Hippocampal formation (tissue), 2 donors: Measurements from ENCODE around the gene AP2B1.
"Not testable (repeated sequence)": the region's sequence is repeated elsewhere in the genome, so short reads cannot be mapped to it uniquely, and the experiment has no call there.

ENCODE experiments used
- DNase-seq, 2 donors: peaks; one replicate each; lab custom pipeline; 2025; lab: John Stamatoyannopoulos, UW

Gene AP2B1

GRCh38 chr17:35698800-35699199 is 111.7 kb downstream of the AP2B1 start:
- no peak for DNase-seq

- DNase-seq = no peak
These were observed 113.0 kb downstream of the AP2B1 start for GRCh38 chr17:35700150-35700549.

DNA sequence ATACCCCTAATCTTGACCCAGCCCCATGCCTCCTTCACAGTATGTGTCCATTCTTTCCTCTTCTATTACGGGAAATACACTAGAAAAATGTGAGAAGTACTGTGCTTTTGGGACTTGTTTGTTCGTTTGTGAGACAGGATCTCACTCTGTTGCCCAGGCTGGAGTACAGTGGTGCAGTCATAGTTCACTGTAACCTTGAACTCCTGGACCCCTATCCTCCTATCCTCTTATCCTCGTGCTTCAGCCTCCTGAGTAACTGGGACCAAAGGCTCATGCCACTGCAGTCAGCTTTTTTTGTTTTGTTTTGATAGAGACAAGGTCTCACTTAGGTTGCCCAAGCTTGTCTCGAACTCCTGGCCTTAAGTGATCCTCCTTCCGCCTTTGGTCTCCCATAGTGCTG is 114.4 kb downstream of the AP2B1 start:
- no peak for DNase-seq

GRCh38 chr17:35703308-35703707 is 116.2 kb downstream of the AP2B1 start:
- DNase-seq = not testable (repeated sequence)

DNA sequence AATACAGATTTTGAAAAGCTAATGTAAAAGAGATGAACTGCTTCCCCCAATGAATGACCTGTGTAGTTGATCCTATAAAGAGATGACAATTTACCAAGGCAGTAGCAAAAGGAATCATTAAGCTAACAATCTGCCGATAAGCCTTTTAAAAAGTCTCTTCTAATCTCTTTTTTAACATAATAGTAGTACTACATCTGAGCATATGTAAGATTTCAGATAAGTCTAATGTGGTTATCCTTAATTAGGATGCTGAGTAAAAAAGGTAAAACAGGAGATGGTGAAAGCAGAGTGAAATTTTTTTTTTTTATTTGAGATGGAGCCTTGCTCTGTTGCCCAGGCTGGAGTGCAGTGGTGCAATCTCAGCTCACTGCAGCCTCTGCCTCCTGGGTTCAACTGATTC is 118.1 kb downstream of the AP2B1 start:
- no peak for DNase-seq

DNA sequence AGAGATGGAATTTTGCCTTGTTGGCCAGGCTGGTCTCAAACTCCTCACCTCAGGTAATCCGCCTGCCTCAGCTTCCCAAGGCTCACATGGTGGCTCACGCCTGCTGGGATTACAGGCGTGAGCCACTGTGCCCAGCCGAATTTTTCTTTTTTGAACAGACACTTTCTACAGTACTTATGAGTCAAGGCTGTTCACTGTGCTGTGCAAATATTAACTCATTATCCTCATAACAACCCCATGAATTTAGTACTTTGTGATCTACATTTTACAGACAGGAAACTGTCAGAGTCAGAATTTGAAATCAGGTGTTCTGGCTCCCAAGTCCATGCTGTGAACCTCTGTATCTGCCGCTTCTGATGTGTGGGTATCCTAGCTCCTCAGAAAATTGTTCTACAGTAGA is 118.6 kb downstream of the AP2B1 start:
- no peak for DNase-seq

DNA sequence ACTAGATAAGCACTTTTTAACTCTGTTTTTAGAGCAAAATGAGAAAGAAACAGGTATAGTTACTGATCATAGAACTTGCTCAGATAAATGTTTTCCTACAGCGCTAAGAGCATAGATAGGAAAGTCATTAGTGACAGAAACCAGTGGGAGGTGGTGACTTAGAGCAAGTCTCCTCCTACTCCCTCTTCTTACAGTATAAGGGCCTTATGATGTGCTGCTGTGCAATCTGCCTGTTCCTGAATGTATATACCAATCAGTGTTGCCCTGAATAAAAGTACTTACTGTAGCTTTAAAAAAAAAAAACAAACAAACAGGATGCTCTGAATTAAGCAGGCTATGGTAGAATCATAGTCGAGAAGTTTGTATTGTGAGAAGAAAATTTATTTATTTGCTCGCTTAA is 121.0 kb downstream of the AP2B1 start:
- no peak for DNase-seq

DNA sequence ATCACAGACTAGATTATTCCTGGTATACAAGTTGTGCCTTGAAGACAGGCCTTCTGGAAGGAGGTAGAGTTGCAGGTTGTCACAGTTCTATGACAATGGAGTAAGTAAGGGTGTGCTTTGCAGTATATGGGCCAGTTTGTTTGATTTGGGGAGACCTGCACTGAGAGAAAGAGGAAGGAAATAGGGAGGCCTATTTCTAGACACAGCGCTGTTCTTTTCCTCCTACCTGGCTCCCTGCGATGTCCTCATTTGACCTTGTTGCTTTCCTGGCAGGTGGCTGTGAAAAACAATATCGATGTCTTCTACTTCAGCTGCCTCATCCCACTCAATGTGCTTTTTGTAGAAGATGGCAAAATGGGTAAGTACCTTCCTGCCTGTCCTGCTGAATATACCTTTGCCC is 121.8 kb downstream of the AP2B1 start:
- no peak for DNase-seq

DNA sequence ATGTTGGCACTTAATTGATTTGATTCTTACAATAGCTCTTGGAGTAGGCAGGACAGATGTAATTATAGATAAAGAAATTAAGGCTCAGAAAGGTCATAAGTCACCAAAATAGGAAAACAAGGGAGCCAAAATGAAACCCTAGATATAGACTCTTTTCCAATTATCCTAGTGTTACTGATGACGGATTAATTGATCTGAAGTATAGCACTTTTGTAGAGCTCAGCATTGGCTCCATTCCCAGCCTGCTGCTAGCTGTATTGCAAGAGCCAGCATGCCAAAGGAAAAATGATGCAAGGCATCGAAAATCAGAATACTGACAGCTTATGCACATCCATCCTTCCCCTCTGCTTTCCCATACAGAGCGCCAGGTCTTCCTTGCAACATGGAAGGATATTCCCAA is 122.8 kb downstream of the AP2B1 start:
- no peak for DNase-seq

DNA sequence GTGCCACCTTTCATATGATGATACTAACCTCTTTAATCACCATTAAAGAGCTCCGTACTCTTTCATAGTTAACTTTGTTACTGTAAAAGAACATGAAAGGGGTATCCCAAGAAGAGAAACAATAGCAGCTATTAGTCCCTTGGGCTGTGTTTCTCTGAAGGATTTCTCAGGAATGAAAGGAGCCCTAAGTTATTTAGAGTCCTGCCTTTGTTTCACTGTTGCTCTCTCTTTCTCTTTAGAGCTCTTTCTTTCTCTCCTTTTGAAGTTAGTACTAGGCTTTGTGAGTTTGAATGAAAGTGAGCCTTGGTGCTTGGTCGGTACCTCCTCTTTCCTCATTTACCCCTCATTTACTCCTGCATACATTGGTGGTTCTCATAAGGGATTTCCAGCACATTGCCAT is 123.8 kb downstream of the AP2B1 start:
- no peak for DNase-seq

- no peak for DNase-seq
These were observed 126.1 kb downstream of the AP2B1 start for GRCh38 chr17:35713069-35713728.

- DNase-seq = no peak
These were observed 127.9 kb downstream of the AP2B1 start for GRCh38 chr17:35714988-35715387.

- DNase-seq = no peak
These were observed 128.3 kb downstream of the AP2B1 start for GRCh38 chr17:35715416-35715815.

- no peak for DNase-seq
These were observed 129.1 kb downstream of the AP2B1 start for GRCh38 chr17:35716173-35716572.

DNA sequence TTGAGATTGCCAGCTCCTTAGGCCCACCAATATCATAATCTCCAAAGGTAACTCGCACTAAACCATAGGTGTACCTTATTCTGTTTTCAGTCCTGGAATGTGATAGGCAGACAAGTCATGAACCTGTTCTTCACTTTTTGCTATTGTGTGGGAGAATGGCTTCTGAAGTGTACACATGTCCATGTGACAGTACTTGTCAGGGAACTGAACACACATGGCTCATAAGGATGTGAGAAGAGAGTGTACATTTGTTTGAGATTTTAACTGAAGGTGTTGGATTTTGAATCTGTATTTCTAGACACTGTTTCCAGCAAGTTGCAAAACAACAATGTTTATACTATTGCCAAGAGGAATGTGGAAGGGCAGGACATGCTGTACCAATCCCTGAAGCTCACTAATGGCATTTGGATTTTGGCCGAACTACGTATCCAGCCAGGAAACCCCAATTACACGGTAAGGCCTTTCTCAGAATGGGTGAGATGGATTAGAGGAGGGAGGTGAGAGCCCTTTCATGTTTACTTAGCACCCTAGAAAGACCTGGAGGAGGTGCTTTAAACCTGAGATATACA is 129.9 kb downstream of the AP2B1 start:
- DNase-seq = no peak

GRCh38 chr17:35717475-35717874 is 130.4 kb downstream of the AP2B1 start:
- no peak for DNase-seq

GRCh38 chr17:35723735-35724134 is 136.6 kb downstream of the AP2B1 start:
- no peak for DNase-seq

DNA sequence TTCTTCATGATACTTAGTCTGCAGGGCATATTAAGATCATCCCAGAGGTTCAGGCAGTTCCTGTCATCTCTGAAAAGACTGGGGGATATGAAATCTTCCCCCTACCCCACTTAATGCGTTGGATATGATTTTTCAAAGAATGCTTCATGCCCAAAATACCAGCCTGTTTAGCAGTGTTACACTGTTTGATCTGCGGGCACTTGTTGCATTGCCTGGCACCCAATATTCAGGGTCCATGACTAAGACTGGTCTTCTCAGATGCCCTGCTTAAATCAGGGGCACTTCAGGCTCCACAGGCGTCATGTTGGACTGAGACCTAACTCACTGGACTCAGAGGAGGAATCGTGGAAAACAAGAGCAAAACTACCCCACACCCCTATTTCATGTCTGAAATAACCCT is 137.9 kb downstream of the AP2B1 start:
- no peak for DNase-seq

GRCh38 chr17:35725802-35726126 is 138.6 kb downstream of the AP2B1 start:
- DNase-seq = no peak

GRCh38 chr17:35726127-35726952 is 139.2 kb downstream of the AP2B1 start:
- DNase-seq = no peak

GRCh38 chr17:35726953-35727460 is 139.9 kb downstream of the AP2B1 start:
- DNase-seq = no peak

GRCh38 chr17:35727635-35728034 is 140.5 kb downstream of the AP2B1 start:
- no peak for DNase-seq

DNA sequence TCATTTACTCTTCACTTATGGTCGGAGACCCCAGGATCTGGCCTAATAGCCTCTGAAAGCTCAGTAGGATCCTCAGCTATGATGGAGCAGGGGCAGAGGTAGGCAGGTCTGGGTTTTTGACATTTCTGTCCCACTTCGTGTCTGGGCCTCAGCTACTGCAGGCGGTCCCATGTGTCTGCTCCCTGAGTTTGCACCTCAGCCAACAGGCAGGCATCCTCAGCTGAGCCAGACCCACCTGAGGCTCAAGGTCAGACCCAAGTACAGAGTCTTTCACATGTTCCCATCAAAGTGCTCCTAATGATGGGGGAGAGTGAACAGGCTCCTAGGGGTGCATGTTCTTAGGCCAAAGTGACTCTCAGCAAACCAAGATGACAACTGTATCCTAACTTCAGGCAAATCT is 141.4 kb downstream of the AP2B1 start:
- no peak for DNase-seq
